Measurements from ENCODE around the gene CROCC2. TPM values are rescaled to one million over a fixed set of nuclear protein-coding genes. Genes with fewer than 3 reads are reported as not detected.

The CROCC2 gene
- total and polyA plus RNA-seq, 8 donors: 0.03 to 4.9 TPM; not detected in 6

DNA sequence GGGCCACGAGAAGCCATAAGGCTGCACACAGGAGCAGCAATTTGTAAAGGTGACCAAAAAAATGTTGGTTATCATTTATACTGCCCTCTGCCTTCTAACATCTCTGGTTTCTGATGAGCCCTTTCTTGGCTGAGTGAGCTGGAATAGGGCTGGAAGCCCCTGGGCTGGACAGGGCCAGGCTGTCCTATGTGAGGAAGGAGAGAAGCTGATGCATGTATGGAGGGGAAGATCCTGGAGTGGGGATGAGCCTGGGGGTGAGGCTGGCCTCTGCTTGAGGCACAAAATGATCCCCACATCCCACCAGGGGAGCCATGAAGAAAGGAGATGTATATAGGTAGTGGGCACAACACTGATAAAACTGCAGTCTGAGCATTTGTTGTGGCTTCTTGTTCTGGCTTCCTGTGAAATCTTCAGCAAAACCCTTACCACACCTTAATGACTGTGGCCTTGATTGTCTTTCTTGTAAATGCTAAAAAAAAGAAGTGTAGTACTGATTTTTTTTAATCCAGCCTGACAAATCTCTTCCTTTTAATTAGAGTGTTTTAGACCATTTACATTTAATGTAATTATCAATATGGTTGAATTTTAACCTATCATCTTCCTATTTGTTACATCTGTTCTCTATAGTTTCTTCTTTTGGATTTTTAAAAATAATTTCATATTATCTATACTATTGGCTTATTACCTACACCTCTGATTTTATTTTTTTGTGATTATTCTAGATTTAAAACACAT lies 97.9 kb downstream of the CROCC2 start:
- WGBS, 5 donors: 42 to 100% (median 98%) methylated on average over 1 of the region's 1 CpG
- no peak for DNase-seq
- Histone ChIP-seq H3K27me3 (peaks cover 0 to 7% (median 0%) of the 10 kb centered on the region in 3 donors), H3K36me3 (peaks cover 0 to 13% (median 10%) of the 10 kb centered on the region in 4 donors), H3K4me1 (peaks cover 12 to 32% (median 25%) of the 10 kb centered on the region in 4 donors), H3K4me3 (no peak overlapping the region), H3K27ac (no peak overlapping the region), H3K9me3 (peaks cover 9 to 32% (median 19%) of the 10 kb centered on the region in 4 donors)
- intact Hi-C loops (cut with DNase I; ENCODE audit: low total_unique reads): no loop called here
- TF ChIP-seq POLR2AphosphoS5 (IDR thresholded peaks at IDR 0.05) (no peak), POLR2A (IDR thresholded peaks at IDR 0.05) (no peak), EP300 (IDR thresholded peaks at IDR 0.05) (no peak)
- TF ChIP-seq, protein P1, sequence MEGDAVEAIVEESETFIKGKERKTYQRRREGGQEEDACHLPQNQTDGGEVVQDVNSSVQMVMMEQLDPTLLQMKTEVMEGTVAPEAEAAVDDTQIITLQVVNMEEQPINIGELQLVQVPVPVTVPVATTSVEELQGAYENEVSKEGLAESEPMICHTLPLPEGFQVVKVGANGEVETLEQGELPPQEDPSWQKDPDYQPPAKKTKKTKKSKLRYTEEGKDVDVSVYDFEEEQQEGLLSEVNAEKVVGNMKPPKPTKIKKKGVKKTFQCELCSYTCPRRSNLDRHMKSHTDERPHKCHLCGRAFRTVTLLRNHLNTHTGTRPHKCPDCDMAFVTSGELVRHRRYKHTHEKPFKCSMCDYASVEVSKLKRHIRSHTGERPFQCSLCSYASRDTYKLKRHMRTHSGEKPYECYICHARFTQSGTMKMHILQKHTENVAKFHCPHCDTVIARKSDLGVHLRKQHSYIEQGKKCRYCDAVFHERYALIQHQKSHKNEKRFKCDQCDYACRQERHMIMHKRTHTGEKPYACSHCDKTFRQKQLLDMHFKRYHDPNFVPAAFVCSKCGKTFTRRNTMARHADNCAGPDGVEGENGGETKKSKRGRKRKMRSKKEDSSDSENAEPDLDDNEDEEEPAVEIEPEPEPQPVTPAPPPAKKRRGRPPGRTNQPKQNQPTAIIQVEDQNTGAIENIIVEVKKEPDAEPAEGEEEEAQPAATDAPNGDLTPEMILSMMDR (IDR thresholded peaks at IDR 0.05): no peak

DNA sequence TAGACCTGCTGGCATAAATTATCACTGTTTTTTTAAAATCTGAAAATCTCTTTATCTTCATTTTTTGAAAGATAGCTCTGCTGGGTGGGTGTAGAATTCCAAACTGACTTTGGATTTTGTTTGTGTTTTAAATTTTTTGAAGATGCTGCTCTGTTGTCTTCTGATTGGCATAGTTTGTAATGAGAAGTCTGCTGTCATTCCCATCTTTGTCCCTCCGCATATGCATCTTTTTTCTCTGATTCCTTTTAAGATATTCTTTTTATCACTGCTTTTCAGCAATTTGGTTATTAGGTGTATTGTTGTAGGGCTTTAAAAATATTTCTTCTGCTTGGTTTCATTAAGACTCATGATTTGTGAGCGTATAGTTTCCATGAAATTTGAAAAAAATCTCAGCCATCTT lies 99.4 kb downstream of the CROCC2 start:
- intact Hi-C loops (cut with DNase I; ENCODE audit: low total_unique reads): no loop called here
- WGBS, 5 donors: 75 to 100% (median 96%) methylated on average over 2 of the region's 2 CpGs

DNA sequence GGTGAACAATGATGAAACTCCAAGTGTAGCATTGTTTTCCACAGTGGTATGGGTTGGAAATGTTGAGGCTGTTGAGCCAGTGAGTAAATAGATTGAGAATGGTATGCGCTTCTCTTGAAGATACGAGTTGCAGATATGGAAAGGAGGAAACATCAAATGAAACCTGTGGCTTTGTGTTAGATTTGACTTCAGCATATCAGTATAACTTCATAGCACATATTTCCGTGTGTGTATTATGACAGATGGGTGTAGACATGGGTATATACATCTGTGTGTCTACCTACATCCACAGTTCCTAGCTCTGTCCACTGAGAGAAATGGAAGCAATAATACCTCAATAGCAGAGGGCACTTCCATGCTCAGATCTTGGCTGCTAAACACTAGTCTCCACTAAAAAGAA lies 100.3 kb downstream of the CROCC2 start:
- H3K4me1 ChIP-seq: peaks cover 16 to 28% (median 22%) of the 10 kb centered on the region in 4 donors
- H3K4me3 ChIP-seq: no peak overlapping the region
- peaks cover 9 to 32% (median 19%) of the 10 kb centered on the region in 4 donors for H3K9me3 ChIP-seq
- no peak overlapping the region for H3K27ac ChIP-seq
- intact Hi-C loops (cut with DNase I; ENCODE audit: low total_unique reads): no loop called here
- TF ChIP-seq, protein P1 (IDR thresholded peaks at IDR 0.05): no peak
- TF ChIP-seq EP300 (IDR thresholded peaks at IDR 0.05) (no peak), POLR2AphosphoS5 (IDR thresholded peaks at IDR 0.05) (no peak), POLR2A (IDR thresholded peaks at IDR 0.05) (no peak)
- peaks cover 0 to 13% (median 10%) of the 10 kb centered on the region in 4 donors for H3K36me3 ChIP-seq
- WGBS, 5 donors: 64 to 86% (median 77%) methylated on average over 3 of the region's 3 CpGs
- no peaks in the 10 kb centered on the region for H3K27me3 ChIP-seq
- no peak for DNase-seq

More for the DNA sequence above, 99.4 kb downstream of the CROCC2 start:
- H3K4me3 ChIP-seq: no peak overlapping the region
- H3K9me3 ChIP-seq: peaks cover 9 to 32% (median 19%) of the 10 kb centered on the region in 4 donors
- TF ChIP-seq POLR2AphosphoS5 (IDR thresholded peaks at IDR 0.05): no peak
- TF ChIP-seq, protein P1 (IDR thresholded peaks at IDR 0.05): no peak
- no peak for TF ChIP-seq POLR2A (IDR thresholded peaks at IDR 0.05)
- TF ChIP-seq EP300 (IDR thresholded peaks at IDR 0.05): no peak
- H3K27ac ChIP-seq: no peak overlapping the region
- no peaks in the 10 kb centered on the region for H3K27me3 ChIP-seq
- no peak for DNase-seq
- peaks cover 14 to 33% (median 26%) of the 10 kb centered on the region in 4 donors for H3K4me1 ChIP-seq
- H3K36me3 ChIP-seq: peaks cover 0 to 13% (median 10%) of the 10 kb centered on the region in 4 donors

DNA sequence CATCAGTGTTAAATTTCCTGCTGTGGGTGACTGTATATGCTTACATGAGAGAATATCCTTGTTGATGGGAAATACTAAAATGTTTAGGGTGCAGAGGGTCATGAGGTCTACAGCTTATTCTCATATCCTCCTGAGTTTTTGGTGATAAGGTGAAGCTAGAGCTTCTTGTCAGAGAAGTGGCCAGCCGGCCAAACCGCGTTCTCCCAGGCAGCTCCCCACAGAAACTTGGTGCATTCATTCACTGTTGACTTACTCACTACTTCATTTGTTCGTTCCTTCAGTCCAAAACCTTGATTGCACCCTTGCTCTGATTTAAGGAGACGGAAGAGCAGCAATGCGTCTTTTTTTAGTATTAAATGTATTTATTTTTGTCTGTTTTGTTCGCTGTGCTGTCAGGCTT lies 101.0 kb downstream of the CROCC2 start:
- Histone ChIP-seq H3K27me3 (no peaks in the 10 kb centered on the region), H3K9me3 (peaks cover 9 to 32% (median 19%) of the 10 kb centered on the region in 4 donors), H3K36me3 (peaks cover 0 to 13% (median 10%) of the 10 kb centered on the region in 4 donors), H3K4me3 (no peak overlapping the region), H3K4me1 (peaks cover 16 to 24% (median 21%) of the 10 kb centered on the region in 4 donors), H3K27ac (no peak overlapping the region)
- 89 to 98% (median 95%) methylated on average over 7 of the region's 7 CpGs for WGBS, 5 donors
- TF ChIP-seq POLR2A (IDR thresholded peaks at IDR 0.05): no peak
- no peak for TF ChIP-seq POLR2AphosphoS5 (IDR thresholded peaks at IDR 0.05)
- TF ChIP-seq EP300 (IDR thresholded peaks at IDR 0.05): no peak
- TF ChIP-seq, protein P1 (IDR thresholded peaks at IDR 0.05): no peak
- intact Hi-C loops (cut with DNase I; ENCODE audit: low total_unique reads): no loop called here
- DNase-seq: no peak
